Dermis microvascular lymphatic vessel endothelial cell (primary cell): Measurements from ENCODE around the gene LPIN1. TPM values are rescaled to one million over a fixed set of nuclear protein-coding genes. Genes with fewer than 3 reads are reported as not detected.
"Not testable (repeated sequence)": the region's sequence is repeated elsewhere in the genome, so short reads cannot be mapped to it uniquely, and the experiment has no call there.

Source experiments
- DNase-seq, 2 donors: peaks; one replicate each; pipeline versions ENCODE4 v3.0.0 to v3.0.0-alpha.2; 2010; ENCODE audit warnings: low read depth in 2 of 2
- total RNA-seq: library from RNA; depleted of rRNA; stranded (reverse); fragments of >200 nt; gene quantifications from 2 replicates; pipeline ENCODE4 v1.2.1, GENCODE V29; 2014

The LPIN1 gene
- total RNA-seq, 1 donor from 2014 or later = 14.1 TPM

DNA sequence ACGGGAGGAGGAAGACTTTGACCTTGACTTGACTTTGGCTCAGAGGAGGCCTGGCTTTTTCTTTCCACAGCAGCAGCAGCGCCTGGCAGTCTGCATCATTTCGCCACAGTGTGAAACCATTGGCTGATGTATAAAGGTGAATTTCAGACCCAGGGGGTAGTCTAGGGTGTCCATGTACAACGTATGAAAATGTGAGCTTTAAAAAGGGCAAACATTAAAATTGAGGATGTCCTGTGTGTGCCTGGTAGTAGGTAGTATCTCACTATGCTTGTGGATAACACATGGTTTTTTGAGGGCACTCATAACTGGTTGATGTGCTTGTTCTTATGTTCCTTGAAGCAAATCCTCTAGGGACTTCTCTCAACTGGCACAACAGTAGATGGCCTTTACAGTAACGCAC lies 86.1 kb downstream of the LPIN1 start:
- DNase-seq = no peak

DNA sequence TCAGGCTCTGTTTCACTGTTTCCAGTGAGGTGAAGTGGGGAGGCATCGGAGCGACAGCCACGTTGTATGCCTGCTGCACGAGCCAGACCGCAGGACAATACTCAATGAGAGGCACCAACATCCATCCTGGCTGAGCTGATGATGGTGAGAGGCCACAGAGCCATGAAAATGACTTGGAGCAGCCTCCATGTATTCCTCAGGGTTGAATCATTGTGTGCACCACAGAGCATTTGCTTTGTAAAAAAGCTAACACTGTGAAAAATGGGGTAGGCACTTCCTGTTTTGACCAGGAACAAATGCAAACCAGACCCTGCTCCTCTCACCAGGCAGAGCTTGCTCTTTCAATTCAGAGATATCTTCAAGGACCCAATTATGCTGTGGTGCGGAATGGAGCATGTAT lies 87.2 kb downstream of the LPIN1 start:
- peak in 1 of 2 donors; percentile 3 for DNase-seq

DNA sequence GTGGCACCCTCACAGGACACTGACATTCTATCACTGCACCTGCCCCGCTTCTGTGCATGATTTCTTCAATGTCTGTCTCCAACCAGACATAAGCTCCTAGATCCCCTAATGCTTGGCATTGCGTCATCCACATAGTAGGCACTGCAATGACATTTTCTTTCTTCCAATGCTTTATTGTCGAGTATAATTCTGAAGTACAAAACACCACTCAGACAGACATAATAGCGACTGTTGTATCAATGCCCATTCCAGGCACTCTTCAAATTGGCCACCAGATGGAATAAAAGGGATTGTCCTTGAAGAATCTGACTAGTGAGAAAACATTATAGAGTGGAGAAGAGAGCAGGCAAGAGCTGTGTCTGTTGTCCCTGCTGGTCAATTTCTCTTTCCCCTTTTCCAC lies 89.0 kb downstream of the LPIN1 start:
- no peak for DNase-seq

DNA sequence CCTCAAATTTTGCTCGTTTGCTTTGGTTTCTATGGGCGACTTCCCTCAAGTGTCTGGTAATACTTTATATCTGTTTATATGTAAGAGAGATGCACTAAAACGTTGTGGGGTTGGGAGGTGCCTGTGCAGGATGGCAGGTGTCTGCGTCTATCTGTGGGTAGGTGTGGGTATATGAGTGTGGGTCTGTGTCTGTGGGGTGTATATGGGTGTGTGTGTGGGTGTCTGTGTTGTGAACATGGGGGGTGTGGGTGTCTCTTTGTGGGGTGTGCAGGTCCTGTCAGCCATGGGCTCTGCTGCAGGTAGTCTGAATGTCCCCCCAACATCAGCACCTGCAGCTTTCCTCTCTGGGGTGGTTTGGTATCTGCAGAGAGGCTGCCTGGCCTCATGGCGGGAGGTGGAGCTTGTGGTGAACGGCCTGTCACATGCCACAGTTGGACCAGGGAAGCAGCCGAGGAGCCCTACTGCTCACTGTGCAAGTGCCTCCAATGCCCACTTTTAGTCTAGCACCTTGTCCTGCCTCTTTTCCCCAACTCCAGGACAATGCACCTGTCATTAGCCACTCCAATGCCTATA lies 90.3 kb downstream of the LPIN1 start:
- no peak for DNase-seq

DNA sequence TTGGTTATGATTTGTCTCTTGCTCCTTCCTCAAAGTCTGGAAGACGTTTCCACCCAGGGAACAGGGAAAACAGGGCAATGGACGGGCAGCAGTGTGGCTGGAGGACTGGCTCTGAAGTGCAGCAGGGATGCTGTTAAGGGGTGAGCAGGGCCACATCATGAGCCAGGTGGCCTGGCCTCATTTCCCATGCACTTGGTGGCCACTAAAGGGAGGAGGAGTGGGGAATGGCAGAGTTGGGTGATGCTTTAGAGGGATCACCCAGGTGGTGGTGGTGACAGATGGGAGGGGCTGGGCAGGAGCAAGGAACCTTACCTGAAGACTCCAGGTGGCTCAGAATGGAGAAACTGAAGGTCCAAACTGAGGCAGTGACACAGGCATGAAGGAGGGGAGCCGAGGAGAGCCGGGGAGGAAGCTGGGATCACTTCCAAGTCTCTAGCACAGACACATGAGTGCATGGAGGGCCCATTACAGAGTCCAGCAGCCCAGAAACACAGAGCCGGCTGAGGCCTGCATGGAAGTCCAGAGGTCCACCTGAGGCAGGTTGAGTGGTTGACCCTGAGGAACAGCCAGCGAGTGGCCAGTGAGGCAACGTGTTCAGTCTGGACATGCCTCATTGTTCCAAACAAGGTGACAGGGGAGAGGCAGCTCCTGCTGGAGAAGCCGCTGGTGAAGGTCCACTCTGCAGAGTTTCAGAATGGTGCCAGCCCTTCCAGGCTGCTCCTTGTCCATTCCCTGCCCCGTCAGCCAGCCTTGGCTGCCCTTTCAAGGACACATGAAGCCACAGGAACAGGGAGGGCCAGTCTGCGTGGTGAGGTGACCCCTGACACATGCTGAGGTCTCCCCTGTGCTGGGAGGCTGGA lies 91.7 kb downstream of the LPIN1 start:
- DNase-seq = no peak

DNA sequence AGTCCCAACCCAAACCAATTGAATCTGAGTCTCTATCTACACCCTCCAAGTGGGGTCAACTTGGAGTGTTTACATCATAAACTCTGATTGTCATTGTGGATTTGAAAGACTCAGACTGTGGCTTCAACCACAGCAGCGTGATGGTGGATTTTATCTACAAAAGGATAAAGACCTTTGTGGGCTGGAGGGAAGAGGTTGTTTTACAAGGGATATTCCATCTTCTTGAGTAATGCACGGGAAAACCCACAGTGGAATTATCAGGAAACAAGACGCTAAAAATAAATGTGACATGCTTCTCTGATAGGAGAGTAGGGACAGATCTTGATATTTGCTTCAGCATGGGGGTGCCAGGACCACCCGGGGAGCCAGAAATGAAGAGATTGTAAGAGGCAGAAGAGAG lies 93.5 kb downstream of the LPIN1 start:
- no peak for DNase-seq

DNA sequence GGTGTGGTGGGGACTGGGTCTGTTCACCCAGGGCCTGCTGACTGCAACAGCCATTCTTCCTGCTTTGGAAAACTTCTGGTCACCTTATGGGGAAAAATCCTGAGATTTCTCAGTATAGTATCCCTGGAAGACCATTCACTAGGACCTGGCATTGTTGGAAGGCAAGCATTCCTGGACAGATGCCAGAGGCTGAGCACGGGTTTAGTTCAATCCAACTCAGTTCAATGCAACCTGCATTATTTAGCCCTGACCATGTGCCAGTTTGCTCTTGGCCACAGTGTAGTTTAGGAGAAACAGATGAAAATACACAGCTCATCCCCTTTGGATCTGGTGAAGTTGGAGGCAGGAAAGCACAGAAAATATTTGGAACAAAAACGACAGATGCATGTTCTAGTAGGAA lies 95.9 kb downstream of the LPIN1 start:
- peak; percentile 28 to 48 for DNase-seq

DNA sequence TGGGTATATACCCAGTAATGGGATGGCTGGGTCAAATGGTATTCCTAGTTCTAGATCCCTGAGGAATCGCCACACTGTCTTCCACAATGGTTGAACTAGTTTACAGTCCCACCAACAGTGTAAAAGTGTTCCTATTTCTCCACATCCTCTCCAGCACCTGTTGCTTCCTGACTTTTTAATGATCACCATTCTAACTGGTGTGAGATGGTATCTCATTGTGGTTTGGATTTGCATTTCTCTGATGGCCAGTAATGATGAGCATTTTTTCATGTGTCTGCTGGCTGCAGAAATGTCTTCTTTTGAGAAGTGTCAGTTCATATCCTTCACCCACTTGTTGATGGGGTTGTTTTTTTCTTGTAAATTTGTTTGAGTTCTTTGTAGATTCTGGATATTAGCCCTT lies 98.4 kb downstream of the LPIN1 start:
- DNase-seq = not testable (repeated sequence)

DNA sequence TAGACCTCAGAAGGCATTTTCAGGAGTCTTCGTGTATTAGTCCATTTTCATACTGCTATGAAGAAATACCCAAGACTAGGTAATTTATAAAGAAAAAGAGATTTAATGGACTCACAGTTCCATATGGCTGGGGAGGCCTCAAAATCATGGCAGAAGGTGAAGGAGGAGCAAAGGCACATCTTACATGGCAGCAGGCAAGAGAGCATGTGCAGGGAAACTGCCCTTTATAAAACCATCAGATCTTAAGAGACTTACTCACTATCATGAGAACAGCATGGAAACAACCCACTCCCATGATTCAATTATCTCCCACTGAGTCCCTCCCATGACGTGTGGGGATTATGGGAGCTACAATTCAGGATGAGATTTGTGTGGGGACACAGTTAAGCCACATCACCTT lies 101.5 kb downstream of the LPIN1 start:
- not testable (repeated sequence) for DNase-seq

DNA sequence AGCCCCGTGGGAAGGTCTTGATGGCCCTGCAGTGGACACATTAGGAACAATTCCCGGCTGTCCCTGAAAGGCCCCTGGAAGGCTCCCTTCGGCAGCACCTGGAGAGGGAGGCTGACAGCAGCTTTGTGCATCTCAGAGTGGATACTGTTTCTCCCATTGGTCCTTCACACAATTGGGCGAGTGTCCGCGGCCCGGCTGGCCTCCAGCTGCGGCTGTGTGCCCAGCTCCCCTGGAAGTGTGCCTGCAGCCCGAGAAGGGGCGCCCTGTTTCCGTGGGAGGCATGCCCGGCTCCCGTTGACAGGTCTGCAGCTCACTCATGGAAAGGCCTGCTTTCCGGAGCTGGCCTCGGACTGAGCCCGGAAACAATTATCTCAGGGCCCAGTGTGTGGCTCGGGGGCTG lies 103.7 kb downstream of the LPIN1 start:
- no peak for DNase-seq

DNA sequence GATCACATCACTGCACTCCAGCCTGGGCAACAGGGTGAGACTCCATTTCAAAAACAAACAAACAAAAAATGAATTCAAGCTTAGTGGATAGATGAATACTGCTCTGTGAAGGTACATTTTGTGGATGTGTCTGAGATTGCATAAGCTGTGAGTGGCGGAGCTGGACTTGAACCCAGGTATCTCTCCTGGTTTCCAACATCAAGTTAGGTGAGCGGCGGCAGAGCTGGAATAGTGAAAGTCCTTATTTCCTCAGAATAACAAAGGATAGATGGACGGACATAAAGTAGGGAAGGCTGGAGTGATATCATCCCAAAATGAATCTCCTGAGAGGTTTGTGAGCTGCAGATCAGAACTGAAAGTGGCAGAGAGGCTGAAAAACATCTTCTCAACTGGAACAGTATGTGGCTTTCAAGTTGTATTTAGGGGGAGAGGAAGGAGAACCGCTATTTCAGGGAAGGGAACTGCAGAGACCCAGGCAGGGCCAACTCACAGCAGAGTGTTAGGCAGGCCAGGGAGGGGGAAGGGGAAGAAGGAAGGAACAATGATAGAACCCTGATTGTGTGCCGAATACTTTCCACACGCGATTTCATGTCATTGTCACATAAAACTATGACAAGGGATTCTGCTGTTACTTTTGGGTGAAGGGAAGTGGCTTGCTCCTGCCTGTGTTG lies 106.2 kb downstream of the LPIN1 start:
- DNase-seq = no peak

DNA sequence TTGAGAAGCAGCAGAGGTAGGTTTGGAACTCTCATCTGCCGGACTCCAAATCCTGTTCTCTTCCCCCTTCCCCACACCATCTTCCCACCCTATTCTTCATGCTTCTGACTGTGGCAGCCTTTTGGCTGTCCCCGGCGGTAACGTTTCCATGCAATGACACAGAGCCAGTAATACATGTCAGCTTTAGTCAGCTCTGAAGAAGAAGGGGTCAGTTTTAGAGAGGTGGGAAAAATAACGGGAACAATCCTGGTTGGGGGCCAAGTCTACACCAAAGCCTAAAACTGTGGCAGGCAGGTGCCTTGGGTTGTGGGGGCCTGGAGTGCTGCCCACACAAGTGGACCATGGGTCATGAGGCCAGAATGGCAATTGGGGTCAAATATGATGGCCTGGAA lies 106.8 kb downstream of the LPIN1 start:
- DNase-seq = no peak

DNA sequence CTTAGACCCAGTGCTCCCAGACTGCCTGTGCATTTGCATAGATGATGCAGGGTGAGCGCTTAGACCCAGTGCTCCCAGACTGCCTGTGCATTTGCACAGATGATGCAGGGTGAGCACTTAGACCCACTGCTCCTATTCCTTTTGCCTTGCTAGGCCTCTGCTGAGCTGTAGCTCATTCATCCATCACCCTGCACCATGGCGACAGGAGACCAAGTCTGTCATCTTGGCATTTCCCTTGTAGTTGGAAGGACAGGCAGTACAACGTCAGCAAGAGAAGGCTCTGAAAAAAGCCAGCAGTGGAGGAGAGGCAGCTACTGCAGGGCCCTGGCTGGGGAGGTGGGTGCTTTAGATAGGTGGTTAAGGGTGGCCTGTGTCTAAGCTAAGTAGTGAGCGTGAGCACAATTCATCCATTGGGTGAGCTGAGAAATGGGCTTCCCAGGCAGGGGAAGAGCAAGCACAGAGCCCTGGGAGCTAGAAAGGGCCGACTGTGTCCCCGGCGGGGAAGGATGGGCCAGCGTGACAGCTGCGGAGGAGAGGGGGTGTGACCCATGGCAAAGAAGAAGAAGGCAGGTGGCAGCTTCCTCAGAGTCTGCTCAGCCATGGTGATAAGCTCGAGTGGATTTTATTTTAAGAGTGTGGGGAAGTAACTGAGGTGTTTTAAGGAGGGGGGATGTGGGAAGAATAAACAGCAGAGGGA lies 108.8 kb downstream of the LPIN1 start:
- no peak for DNase-seq

DNA sequence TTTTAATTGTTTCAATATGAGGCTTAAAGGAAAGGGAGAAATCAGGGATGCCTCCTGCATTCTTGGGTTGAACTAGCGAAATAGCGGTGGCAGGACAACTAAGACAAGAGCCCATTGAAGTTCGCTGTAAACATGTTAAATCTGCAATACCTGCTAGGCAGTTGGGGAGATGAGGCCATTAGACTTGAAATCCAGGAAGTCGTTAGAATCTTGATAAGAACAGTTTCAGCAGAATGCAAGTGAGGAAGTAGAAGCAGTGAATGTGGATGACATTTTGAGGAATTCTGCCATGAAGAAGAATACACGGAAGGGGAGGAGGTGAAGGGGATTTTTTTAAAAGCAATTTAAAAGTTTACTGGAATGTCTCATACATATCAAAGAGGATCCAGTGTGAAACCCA lies 109.7 kb downstream of the LPIN1 start:
- DNase-seq = no peak

DNA sequence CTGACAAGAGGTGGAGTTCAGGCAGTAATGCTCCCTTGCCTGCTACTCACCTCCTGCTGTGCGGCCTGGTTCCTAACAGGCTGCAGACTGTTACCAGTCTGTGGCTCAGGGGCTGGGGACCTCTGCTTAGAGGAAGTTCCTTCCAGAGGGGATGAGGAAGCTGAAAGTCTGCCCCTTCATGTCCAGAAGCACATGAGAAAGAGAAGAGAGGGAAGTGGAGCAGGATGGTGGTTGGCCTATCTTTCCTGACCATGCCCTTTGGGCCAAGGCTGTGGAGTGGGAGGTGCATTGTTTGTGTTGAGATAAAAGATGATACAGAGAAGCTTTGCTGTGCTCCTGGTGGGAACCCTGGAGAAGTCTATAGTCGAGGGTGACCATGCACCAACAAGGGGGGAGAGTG lies 112.5 kb downstream of the LPIN1 start:
- no peak for DNase-seq

DNA sequence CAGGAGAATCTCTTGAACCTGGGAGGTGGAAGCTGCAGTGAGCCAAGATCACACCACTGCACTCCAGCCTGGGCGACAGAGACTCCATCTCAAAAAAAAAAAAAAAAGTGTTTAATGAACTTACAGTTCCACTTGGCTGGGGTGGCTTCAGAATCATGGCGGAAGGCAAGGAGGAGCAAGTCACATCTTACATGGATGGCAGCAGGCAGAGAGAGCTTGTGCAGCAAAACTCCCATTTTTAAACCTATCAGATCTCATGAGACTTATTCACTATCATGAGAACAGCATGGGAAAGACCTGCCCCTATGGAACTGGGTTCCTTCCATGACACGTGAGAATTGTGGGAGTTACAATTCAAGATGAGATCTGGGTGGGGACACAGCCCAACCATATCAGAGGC lies 113.5 kb downstream of the LPIN1 start:
- DNase-seq = not testable (repeated sequence)

DNA sequence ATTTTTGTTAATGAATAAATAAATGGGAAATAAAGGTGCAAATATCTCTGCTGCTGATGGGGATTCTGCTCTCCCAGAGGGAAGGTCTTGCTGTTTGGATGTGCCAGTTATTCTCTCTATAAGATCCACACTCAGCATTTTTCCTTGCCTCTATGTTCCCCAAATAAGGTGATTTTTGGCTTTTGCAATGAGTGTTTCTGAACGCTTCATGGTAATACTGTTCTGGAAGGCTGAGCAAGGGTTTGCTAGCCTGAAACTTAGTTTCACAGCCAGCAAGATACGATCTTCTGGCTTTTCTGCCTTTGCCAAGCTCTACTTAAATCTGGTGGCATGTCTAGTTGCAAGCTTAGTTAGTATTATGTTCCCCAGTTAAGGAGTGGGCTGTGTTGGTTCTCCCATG lies 114.6 kb downstream of the LPIN1 start:
- DNase-seq = no peak

DNA sequence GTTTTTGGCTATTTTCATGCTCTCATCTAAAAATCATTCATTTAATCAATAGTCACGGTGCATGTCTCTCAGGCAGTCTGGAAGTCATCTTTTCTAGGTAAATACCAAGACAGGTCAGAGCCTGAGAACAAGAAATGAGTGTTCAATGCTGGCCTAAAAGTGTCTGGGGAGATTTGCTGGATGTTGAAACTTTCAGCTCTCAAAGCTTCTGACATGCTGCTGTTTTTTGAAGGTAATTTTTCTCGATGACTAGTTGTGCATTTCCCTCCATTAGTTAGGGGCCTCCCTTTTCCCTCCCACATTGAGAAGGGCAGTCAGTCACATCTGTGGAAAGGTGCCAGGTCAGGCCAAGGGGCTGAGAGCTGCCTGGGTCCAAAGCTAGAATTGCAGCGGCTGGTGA lies 115.6 kb downstream of the LPIN1 start:
- DNase-seq = no peak

DNA sequence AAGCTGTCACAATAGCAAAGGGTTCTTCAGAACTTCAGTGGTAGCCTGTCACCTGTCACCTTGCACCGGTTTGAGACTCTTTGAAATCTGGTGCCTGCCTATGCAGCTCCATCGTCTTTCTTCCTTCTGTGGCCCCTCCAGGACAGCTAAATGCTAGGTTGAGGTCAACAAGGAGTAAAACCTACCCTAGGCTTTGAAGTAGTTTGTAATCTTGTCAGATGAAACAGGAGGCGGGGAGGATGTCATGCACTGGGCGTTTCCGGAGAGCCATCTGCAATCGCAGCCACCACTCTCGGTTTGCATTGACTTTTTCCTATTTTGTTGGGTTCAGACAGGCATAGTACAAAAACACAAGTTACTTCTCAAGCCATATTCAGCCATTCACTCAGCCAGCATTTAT lies 116.7 kb downstream of the LPIN1 start:
- no peak for DNase-seq

DNA sequence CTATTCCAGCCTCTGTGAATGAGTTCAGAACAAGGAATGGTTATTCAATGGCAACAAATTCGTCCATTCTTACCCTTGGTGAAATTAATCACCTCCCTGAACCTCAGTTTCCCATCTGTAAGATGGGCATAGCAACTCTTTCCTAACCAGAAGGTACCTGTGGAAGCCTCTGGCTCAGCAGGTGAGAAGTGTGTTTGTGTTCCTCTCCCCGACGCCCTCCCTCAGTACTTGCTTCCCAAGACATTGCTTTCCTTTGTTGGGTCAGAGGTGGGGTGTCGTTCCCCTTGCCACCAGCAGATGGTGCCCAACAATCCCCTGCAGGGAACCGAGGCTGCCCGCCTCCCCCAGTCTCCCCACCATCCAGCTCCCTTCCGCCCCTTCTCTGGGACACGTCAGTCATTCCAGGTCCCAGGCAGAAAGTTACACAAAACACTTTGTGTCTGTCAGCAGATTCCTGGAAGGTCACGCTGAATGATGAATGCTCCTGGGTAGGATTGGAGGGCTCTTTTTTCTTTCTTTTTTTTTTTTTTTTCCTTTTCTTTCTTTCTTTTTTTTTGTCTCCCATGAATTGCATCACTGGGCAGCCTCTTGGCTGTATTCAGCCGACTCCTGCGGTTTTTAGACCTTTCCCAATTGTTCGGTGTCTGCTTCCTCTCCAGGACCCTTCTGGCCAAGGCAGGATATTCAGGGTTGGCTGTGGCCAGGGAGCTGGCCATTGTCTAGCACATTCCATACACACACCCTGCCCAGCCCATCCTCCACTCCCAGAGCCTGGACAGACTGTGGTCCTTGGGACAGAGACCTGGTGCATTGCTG lies 117.3 kb downstream of the LPIN1 start:
- DNase-seq = peak; percentile 93 to 94

DNA sequence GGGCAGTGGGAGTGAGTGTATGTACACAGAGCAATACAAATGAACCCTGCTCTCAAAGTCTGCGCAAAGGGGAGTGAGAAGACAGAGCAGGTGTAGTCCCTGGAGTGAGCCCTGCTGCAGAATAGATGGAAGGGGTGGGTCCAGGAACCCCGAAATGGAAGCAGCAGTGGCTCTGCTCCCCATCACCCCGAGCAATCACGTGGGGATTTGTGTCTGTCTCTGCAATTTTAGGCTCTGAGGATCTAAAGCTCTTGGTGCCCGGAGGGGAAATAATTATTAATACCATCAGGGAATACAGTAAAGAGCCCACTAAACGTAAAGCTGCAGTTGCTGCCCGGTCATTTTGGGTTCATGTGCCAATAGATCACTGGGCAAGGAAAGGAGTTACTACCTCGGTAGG lies 118.3 kb downstream of the LPIN1 start:
- no peak for DNase-seq
